GM21576 (cell line): ENCODE results near the gene NHERF2.
"Not testable (repeated sequence)": the region's sequence is repeated elsewhere in the genome, so short reads cannot be mapped to it uniquely, and the experiment has no call there.

Experiments used
- ATAC-seq: cut with Tn5 transposase; IDR thresholded peaks from one replicate; pipeline ENCODE4 v1.9.1; 2021; ENCODE audit warnings: mild to moderate bottlenecking, moderate library complexity; ENCODE audit not compliant: unreplicated experiment

Gene NHERF2

DNA sequence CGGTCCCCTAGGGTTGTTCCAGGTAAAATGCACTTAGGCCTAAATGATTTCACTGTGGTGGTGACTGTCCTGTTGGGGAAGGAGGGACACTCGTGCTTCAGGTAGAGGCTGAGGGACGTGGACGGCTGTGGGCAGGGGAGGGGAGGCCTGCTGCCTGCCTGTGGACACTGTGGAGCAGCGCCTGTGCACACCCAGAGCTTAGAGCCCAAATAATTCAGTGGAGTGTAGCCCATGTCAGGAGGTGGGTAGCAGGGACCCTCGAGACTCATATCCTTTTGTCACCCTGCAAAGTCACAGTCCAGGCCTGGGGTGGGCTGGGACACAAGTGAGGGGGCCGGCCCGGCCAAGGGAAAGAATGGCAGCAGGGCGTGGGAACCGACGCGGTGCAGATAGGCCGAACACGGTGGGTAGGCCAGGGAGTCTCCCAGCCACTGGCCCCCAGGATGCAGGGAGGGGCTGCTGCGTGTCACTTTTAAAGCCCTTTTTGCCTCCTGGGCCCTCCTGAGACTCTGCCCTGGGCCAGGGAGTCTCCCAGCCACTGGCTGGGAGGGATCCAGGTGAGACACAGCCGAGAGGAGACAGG is 733 bp upstream of the NHERF2 start:
- ATAC-seq, result no peak

DNA sequence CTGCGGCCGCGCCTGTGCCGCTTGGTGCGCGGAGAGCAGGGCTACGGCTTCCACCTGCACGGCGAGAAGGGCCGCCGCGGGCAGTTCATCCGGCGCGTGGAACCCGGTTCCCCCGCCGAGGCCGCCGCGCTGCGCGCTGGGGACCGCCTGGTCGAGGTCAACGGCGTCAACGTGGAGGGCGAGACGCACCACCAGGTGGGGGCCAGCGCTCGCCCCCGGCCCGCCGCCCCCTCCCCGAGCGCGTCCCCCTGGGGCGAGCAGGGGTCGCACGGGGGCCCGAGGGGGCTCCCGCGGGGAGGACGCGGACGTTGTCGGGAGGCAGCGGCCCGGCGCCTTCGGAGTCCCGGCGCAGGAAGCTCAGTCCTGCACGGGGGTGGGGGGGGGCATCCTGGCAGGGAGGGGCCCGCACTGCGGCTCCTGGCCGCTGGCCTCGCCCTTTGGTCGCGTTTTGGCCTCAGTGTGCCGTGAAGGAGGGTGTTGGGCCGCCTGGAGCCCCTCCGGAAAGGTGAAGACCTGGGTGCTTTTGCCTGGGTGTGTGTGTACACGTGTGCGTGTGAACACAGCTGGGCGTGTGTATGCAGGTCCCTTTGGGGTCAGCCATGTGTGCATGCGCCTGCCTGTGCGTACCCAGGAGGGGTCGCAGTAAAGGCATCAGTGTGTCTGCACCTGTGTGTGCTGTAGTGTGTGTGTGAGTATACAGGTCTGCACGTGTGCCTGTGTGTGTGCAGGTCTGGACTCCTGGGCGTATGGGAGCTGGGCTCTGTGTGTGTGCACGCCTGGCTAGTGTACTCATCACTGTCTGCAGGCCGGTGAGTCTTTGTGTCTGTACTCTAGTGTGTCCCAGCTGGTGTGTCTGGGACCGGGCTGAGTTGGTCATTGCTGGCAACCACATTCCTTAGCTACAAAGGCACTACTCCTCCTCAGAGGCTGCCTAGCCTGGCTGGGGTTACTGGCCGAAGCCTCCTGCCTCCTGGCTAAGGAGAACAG is 615 bp downstream of the NHERF2 start:
- no peak for ATAC-seq

DNA sequence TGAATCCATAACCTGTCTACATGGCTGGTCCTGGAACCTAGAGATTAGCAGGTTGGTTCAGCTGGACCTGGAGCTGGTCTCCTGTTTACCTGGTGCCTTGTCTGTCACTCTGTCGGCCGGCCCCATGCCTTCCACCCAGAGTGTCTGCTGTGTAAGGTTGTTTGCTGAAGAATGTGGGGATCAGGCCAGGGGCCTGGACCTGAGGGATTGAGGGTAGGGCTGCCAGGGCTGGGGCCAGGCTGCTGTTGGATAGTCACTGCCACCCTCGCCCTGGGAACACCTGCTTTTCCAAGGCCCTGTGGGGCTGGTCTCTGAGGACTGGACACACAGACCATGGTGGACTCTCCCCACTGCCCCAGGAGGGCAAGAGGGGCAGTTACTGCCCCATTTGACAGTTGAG is 1.4 kb downstream of the NHERF2 start:
- no peak for ATAC-seq

DNA sequence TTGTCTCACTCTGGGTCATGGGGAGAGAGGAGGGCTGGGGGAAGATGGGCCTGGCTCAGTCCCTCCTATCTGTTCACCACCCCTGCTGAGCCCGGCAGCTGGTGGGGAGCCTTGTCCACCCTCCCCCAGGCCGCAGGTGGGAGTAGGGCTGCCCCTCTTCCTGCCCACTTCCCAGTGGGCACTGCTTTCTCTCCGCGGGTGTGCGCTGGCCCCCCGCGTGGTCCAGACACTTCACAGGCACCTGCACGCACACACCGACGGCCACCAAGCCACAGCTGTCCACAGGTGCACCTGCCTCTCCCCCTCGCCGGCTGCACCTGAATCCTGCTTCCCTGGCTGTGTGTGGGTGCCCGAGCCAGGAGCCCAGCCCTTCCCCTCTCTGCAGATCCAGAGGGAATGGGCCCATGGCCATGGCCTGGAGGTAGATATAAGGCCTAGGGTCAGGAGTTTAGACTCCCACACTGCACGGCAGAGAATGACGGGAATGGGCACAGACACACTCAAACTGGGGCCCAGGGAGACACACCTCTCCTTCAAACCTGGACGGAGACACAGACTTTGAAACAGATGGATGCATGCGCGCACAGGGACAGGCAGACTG is 2.0 kb downstream of the NHERF2 start:
- no peak for ATAC-seq

DNA sequence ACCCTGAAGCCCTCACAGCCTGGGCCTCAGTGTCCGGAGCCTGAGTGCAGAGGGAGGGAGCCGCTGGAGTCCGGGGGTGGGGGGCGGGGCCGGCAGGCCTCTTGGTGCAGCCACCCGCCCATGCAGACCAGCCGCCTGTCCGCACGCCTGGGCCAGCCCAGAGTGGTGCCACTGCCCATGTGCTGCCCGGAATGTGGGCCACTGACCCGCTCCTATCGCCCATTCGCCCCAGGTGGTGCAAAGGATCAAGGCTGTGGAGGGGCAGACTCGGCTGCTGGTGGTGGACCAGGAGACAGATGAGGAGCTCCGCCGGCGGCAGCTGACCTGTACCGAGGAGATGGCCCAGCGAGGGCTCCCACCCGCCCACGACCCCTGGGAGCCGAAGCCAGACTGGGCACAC is 2.6 kb downstream of the NHERF2 start:
- no peak for ATAC-seq

DNA sequence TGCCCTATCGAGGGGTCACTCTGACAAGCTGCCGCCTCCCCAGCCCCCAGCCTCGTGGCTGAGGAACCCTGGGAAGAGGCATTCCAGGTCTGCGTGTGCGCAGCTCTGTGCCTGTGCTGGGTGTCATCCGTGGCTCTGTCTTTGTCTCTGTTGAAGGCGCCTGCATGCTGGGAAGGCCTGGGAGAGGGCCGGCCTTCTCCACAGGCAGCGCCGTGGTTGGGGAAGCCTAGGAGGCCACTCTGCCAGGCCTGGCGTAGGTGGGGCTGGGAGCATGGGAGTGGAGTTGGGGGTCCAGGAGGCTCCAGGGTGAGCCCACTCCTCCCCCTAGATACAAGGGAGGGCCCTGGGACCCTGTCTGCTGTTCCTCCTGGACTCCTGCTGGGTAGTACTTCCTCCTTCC is 3.3 kb downstream of the NHERF2 start:
- no peak for ATAC-seq

DNA sequence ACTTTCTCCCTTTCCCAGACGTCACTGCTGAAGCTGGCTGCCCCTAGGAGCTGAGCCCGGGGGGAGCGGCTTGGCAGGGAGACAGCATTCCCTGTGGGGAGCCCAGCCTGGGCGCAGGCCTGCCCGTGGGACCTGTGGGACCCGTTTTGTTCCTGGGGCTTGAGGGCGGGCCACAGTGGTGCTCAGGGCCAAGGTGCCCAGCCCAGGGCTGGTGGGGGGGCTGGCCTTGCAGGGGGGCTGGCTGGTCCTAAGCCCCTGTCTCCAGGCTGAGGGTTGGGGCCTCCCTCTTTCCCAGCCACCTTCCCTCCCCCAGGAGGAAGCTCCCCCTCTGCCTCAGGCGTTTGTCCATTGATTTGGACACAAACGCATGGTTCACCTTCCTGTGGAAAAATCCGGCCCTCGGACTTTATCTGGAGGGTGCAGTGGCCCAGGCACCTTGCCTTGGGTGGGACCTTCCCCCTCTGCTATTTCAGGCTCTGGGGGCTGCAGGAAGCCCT is 4.4 kb downstream of the NHERF2 start:
- ATAC-seq, result no peak

DNA sequence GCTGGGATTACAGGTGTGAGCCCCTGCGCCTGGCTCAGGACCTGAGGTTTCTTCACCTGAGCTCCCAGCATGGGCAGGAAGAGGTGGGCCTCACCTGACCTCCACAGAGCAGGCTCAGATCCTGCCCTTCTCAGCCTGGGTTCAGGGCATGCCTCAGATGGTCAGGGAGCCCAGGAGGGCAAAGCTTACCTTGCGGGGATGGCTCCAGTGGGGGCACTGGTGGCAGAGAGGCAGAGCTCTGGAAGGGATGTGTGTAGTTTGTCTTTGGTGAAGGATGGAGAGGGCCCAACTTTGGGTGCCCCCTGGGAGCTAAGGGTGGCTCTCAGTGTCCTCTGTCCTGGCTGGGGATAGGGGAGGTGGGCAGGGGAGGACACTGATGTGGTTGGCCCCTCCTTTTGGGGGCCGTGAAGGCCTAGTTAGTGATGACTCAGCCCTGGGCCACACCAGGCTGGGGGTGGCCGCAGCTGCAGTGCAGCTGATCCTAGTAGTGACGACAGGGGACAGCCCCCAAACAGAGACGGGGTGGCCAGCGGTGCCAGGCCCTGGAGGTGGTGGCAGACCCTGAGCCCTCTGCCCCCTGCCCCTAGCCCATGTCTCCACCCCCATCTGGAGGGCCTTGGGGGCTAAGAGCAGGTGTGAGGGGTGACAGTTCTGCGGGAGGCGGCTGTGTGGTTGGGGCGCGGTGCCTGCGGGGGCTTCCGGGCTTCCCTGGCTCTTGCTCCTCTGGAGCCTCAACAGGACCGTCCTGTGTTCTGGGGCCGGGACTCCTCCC is 5.8 kb downstream of the NHERF2 start:
- ATAC-seq, result no peak

DNA sequence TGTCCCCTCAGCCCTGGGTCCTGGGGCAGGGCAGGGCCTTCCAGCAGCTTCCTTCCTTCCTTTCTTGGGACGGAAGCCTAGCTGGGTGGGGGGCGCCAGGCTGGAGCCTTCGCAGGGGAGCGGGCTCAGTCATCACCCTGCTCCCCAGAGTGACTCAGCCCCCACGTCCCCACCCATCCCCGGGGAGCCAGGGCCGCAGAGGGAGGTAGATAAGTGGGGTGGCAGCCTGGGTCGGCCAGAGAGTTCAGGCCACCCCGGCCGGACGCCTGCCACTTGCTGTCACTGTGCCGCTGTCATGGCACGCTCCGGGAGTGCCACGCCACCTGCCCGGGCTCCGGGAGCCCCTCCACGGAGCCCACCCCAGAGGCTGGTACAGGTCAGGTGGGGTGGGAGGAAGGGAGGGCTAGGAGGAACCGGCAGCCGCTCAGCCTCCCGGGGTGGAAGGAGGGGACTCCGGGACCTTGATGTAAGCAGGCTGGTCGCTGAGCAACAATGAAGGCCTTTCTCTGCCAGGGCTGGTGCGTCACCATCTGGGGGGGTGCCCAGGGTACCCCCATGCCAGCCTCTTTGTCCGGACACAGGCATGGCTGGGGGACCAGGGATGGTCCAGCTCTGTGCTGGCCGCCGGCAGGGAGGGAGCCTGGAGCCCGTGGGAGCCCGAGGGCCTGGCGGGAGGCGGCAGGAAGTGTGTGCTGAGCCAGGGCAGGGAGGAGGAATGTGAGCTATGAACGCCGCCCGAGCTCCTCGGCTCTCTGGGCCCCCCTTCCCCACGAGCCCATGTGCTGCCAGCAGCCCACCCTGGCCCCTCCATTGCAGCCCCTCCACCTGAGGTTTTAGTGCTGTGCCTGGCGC is 6.6 kb downstream of the NHERF2 start:
- ATAC-seq, result no peak

DNA sequence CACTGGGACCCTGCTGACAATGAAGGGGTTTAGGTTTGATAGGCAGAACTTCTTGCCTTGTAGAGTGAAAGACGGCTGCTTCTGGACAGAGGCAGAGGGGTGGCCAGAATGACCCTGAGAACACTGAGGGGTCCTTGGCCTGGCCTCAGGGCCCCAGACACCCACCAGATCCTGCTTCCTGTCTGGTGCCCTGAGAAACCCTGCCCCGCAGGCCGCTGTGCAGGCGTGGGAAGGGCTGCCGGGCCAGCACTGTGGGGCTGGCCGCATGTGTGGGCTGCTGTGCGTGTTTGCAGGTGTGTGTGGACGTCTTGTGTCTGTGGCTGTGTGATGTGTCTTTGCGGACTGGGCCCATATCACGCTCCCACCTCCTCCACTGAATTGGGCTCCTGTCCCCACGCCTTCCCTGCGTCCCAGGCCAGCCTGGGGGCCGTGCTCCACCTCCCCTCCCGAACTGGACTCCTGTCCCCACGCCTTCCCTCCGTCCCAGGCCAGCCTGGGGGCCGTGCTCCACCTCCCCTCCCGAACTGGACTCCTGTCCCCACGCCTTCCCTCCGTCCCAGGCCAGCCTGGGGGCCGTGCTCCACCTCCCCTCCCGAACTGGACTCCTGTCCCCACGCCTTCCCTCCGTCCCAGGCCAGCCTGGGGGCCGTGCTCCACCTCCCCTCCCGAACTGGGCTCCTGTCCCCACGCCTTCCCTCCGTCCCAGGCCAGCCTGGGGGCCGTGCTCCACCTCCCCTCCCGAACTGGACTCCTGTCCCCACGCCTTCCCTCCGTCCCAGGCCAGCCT is 7.4 kb downstream of the NHERF2 start:
- not testable (repeated sequence) for ATAC-seq

DNA sequence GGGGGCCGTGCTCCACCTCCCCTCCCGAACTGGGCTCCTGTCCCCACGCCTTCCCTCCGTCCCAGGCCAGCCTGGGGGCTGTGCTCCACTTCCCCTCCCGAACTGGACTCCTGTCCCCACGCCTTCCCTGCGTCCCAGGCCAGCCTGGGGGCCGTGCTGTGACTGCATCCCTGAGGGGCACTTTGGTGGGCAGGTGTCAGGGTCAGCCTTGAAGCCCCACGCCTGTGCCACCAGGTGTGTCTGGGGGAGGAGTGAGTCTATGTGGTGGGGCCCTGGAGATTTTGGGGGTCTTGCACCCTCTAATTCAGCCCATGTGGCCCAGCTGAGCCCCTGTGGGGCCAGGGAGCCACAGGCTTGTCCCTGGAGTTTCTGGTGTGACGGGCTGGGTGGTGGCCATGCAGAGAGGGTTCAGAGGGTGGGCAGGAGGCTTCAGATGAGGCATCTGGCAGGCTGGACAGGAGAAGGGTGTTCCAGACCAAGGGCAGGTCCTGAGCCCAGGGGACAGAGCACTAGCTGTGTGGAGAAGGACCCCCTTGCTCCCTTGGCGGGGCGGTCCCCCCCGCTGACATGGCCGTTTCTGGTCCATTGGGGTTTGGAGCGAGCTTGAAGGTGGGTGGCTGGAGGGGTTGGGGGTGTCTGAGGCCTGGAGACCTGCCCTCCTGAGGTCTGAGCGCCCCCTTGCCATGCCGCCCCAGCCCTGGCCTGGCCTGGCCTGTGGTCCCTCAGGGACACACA is 8.2 kb downstream of the NHERF2 start:
- no peak for ATAC-seq

DNA sequence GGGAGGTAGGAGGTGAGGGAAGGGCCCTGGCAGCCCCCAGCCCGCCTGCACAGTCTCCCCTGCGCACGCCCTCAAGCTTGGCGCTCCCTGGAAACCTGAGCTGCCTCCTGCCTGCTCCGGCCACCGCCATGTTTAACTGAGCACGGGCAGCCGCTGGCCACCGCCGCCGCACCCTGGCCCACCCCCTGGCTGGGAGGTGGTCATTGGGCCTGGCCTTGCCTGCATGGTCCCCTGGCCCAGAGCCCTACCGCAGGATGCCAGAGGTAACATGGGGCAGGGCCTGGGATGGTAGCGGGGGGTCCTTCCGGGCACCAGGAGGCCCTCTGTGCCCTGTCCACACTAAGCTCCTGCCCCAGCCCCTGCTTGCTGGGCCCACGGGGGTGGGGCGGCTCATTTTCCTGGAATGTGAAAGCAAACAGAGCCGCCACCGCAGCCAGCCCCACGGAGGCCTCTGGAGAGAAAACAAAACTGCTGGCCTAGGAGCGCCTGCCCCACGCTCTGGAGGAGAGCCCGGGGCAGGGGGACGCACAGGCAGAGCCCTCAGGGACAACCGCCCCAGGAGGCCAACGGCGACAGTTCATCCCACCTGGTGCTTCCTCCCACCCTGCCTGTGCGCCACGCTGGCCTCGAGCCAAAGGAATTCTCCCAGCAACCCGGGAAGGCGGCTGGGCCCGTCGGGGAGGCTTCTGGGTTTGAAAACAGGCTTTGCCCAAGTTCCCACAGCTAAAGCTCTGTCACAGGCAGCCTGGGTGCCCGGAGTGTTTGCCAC is 8.9 kb downstream of the NHERF2 start:
- no peak for ATAC-seq

DNA sequence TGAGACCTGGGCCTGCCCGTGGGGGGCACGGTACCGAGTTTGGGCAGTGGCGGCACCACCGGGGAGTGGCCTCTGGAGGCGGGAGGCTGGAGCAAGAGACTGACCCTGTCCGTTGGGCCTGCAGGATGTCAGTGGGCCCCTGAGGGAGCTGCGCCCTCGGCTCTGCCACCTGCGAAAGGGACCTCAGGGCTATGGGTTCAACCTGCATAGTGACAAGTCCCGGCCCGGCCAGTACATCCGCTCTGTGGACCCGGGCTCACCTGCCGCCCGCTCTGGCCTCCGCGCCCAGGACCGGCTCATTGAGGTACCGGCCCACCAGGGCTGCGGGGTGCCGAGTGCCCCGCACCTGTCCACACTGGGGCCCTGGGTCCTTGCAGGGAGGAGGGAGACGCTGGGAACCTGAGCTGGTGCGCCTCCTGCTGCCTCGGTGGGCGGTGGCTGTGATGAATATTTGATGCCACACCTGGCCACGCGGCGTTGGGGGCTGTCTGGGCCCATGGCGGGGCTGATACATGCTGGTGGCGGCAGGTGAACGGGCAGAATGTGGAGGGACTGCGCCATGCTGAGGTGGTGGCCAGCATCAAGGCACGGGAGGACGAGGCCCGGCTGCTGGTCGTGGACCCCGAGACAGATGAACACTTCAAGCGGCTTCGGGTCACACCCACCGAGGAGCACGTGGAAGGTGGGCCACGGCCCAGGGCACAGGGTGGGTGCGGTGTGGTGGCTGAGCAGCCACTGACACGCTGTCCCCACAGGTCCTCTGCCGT is 9.7 kb downstream of the NHERF2 start:
- ATAC-seq, result no peak

DNA sequence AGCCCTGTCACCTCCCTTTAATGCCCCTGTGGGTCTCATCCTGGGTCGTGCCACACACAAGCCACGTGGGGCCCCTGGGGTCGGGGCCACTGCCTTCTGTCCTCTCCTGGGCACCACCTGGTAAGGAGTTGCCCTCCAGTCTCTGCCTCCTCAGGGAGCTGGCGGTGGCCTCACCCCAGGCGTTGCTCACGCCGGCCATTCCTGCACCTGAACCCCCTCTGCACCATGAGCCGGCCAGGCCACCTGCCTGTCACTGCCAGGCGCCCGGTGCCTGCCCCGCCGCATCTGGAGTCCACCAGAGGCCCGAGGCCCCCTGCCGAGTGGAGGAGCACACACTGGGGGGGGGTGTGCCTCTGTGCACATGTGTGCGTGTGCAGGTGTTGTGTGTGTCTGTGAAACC is 10.4 kb downstream of the NHERF2 start:
- no peak for ATAC-seq

DNA sequence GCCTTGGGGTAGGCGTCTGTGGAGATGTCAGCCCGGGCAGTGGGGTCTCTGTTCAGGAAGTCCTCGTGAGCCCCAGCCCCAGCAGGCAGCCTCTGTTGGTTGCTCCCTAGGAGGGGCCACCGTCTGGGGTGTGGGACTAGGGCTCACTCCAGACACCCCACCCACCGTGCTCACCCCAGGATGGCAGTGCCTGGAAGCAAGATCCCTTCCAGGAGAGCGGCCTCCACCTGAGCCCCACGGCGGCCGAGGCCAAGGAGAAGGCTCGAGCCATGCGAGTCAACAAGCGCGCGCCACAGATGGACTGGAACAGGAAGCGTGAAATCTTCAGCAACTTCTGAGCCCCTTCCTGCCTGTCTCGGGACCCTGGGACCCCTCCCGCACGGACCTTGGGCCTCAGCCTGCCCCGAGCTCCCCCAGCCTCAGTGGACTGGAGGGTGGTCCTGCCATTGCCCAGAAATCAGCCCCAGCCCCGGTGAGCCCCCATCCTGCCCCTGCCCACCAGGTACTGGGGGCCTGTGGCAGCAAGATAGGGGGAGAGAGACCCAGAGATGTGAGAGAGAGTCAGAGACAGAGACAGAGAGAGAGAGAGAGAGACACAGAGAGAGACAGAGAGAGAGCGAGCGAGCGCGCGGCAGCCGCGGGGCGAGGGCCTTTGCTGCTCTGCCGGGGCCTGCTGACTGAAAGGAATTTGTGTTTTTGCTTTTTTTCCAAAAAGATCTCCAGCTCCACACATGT is 11.1 kb downstream of the NHERF2 start:
- ATAC-seq, result no peak

DNA sequence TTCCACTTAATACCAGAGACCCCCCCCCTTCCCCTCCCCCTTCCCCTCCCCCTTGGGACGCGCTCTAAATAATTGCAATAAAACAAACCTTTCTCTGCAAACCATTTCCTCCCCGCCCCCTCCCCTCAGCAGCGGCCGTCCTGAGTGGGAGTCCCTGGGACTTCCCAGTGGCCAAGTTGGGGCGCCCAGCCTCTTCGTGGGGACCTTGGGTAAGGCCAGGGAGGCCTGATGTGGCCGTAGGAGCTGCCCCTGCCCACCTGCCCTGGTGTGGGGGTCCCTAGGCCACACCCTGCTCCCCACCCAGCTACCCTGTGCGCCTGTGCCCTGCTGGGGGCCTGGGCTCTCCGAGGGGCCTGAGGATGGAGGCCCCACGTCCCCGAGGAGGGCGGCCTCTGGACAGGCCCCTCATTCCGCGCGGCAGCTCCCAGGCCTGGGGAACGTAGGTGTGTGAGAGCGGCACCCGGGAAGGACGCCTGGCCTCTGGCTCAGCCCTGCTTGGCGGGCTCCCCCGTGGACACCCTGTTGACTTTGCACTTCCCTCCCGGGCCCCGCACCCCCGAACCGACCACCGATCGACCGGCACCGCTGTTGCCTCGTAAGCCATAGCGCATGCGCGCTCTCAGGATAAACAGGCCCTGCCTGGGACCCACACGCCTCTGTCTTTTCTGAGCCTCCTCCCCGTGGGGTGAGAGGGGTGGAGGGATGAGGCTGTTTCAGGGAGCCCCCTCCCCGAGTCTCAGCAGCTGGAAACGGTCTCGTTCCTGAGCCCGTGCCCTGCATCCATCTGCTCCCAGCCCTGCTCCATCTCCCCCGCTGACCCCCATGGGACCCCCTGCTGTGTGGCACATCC is 11.9 kb downstream of the NHERF2 start:
- no peak for ATAC-seq
